ENCODE measurements around the gene TACO1. TPM values are rescaled to one million over a fixed set of nuclear protein-coding genes. Genes with fewer than 3 reads are reported as not detected.

TACO1 gene
- total and polyA plus RNA-seq, 2 of the 8 experiments (the other 6 are each of a cell fraction or from before 2014, with no cell fraction given) = 19.1 to 23.6 TPM

DNA sequence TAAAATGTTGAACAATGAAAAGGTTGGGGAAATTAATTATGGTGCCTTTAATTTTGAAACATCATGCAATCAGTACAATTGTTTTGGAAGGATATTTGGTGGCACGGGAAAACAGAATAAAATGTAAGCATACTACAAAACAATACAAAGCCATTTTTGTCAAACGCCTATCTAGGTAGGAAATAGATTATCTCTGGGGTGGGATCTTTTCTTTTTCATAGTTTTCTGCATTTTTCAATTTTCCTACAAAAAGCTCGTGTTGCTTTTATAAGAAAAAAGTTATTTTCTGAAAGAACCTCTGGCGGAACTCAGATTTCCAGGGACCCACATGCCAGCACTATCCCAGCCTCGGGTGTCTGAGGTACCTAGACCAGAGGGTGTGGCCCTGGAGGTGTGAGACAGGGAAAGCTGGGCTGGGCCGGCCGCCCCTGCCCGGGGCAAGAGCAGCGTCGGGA, 20.6 kb downstream of the TACO1 start (continued):
- TF ChIP-seq, protein P1, sequence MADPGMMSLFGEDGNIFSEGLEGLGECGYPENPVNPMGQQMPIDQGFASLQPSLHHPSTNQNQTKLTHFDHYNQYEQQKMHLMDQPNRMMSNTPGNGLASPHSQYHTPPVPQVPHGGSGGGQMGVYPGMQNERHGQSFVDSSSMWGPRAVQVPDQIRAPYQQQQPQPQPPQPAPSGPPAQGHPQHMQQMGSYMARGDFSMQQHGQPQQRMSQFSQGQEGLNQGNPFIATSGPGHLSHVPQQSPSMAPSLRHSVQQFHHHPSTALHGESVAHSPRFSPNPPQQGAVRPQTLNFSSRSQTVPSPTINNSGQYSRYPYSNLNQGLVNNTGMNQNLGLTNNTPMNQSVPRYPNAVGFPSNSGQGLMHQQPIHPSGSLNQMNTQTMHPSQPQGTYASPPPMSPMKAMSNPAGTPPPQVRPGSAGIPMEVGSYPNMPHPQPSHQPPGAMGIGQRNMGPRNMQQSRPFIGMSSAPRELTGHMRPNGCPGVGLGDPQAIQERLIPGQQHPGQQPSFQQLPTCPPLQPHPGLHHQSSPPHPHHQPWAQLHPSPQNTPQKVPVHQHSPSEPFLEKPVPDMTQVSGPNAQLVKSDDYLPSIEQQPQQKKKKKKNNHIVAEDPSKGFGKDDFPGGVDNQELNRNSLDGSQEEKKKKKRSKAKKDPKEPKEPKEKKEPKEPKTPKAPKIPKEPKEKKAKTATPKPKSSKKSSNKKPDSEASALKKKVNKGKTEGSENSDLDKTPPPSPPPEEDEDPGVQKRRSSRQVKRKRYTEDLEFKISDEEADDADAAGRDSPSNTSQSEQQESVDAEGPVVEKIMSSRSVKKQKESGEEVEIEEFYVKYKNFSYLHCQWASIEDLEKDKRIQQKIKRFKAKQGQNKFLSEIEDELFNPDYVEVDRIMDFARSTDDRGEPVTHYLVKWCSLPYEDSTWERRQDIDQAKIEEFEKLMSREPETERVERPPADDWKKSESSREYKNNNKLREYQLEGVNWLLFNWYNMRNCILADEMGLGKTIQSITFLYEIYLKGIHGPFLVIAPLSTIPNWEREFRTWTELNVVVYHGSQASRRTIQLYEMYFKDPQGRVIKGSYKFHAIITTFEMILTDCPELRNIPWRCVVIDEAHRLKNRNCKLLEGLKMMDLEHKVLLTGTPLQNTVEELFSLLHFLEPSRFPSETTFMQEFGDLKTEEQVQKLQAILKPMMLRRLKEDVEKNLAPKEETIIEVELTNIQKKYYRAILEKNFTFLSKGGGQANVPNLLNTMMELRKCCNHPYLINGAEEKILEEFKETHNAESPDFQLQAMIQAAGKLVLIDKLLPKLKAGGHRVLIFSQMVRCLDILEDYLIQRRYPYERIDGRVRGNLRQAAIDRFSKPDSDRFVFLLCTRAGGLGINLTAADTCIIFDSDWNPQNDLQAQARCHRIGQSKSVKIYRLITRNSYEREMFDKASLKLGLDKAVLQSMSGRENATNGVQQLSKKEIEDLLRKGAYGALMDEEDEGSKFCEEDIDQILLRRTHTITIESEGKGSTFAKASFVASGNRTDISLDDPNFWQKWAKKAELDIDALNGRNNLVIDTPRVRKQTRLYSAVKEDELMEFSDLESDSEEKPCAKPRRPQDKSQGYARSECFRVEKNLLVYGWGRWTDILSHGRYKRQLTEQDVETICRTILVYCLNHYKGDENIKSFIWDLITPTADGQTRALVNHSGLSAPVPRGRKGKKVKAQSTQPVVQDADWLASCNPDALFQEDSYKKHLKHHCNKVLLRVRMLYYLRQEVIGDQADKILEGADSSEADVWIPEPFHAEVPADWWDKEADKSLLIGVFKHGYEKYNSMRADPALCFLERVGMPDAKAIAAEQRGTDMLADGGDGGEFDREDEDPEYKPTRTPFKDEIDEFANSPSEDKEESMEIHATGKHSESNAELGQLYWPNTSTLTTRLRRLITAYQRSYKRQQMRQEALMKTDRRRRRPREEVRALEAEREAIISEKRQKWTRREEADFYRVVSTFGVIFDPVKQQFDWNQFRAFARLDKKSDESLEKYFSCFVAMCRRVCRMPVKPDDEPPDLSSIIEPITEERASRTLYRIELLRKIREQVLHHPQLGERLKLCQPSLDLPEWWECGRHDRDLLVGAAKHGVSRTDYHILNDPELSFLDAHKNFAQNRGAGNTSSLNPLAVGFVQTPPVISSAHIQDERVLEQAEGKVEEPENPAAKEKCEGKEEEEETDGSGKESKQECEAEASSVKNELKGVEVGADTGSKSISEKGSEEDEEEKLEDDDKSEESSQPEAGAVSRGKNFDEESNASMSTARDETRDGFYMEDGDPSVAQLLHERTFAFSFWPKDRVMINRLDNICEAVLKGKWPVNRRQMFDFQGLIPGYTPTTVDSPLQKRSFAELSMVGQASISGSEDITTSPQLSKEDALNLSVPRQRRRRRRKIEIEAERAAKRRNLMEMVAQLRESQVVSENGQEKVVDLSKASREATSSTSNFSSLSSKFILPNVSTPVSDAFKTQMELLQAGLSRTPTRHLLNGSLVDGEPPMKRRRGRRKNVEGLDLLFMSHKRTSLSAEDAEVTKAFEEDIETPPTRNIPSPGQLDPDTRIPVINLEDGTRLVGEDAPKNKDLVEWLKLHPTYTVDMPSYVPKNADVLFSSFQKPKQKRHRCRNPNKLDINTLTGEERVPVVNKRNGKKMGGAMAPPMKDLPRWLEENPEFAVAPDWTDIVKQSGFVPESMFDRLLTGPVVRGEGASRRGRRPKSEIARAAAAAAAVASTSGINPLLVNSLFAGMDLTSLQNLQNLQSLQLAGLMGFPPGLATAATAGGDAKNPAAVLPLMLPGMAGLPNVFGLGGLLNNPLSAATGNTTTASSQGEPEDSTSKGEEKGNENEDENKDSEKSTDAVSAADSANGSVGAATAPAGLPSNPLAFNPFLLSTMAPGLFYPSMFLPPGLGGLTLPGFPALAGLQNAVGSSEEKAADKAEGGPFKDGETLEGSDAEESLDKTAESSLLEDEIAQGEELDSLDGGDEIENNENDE (IDR thresholded peaks at IDR 0.05; ENCODE audit: insufficient replicate concordance, low read length) = no peak
